Jurkat, Clone E6-1 (cell line): ENCODE measurements around the gene ALDH9A1.
"Not testable (repeated sequence)": the region's sequence is repeated elsewhere in the genome, so short reads cannot be mapped to it uniquely, and the experiment has no call there.

Experiments
- DNase-seq: peaks from one replicate; pipeline ENCODE4 v3.0.0-alpha.2; 2011; ENCODE audit warnings: low read depth, low spot score
- H3K4me3 ChIP-seq: 2 replicates; pipeline ENCODE4 v1.5.1; 2011; ENCODE audit warnings: mild to moderate bottlenecking, low read length, control low read depth, moderate library complexity

Gene ALDH9A1

DNA sequence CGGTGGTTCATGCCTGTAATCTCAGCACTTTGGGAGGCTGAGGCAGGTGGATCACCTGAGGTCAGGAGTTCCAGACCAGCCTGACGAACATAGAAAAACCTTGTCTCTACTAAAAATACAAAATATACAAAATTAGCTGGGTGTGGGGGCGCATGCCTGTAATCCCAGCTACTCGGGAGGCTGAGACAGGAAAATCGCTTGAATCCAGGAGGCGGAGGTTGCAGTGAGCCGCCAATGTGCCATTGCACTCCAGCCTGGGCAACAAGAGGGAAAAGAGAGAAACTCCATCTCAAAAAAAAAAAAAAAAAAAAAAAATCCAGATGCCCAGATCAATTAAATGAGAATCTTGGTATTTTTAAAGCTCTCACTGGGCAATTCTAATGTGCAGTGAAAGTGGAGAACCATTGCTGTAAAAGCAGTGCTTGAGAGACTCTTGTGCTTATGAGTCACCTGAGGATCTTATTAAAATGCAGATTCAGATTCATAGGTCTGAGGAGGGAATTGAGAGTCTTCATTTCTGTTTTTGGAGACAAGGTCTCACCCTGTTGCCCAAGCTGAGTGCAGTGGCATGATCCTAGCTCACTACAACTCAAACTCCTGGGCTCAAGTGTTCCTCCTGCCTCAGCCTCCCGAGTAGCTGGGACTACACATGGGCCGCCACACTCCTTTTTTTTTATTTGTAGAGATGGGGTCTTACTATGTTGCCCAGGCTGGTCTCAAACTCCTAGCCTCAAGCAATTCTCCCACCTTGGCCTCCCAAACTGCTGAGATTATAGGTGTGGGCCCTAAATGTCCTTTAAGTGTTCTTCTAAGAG is 39.4 kb downstream of the ALDH9A1 start:
- DNase-seq, H3K4me3 ChIP-seq: not testable (repeated sequence)

DNA sequence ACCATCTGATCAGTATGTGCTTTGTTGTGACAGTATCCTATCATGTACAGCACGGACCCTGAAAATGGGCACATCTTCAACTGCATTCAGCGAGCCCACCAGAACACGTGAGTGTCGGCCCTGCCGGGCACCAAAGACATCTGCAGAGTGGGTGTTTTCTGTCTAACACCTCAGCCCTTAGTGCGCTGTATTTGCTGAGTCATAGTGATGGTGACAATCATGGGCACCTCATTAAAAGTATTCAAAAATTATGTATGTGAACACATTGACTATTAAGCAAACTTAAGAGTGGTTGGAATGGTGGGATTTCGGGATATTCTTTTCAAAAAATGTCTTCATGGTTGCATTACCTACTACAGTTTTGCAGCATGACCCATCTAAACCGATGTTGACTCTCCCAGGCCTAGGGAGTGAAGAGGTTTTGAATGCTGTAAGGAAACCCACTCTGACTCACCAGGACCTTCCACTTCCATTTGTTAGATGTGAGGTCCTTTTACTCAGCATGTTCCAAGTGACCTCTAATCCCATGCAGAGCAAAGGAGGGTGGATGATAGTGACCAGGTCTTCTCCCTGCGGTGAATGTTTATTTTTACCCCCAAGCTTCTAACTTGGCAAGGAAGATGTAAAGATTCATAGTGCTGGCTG is 47.3 kb downstream of the ALDH9A1 start:
- no peak overlapping the region for H3K4me3 ChIP-seq
- DNase-seq = no peak

- DNase-seq = no peak
- no peak overlapping the region for H3K4me3 ChIP-seq
Observed at GRCh38 chr1:165648919-165649572, 49.3 kb downstream of the ALDH9A1 start.

- no peak for DNase-seq
- H3K4me3 ChIP-seq = no peak overlapping the region
Observed at GRCh38 chr1:165647970-165648369, 50.4 kb downstream of the ALDH9A1 start.

GRCh38 chr1:165647517-165647916 is 50.8 kb downstream of the ALDH9A1 start:
- H3K4me3 ChIP-seq = no peak overlapping the region
- DNase-seq = no peak

- DNase-seq = peak; percentile 10
- H3K4me3 ChIP-seq = no peak overlapping the region
Observed at GRCh38 chr1:165645654-165646366, 52.6 kb downstream of the ALDH9A1 start.

GRCh38 chr1:165644064-165644735 is 54.2 kb downstream of the ALDH9A1 start:
- no peak for DNase-seq
- no peak overlapping the region for H3K4me3 ChIP-seq

GRCh38 chr1:165641231-165641987 is 57.0 kb downstream of the ALDH9A1 start:
- DNase-seq = no peak
- no peak overlapping the region for H3K4me3 ChIP-seq

- H3K4me3 ChIP-seq = no peak overlapping the region
- DNase-seq = no peak
Observed at GRCh38 chr1:165639821-165640623, 58.3 kb downstream of the ALDH9A1 start.

DNA sequence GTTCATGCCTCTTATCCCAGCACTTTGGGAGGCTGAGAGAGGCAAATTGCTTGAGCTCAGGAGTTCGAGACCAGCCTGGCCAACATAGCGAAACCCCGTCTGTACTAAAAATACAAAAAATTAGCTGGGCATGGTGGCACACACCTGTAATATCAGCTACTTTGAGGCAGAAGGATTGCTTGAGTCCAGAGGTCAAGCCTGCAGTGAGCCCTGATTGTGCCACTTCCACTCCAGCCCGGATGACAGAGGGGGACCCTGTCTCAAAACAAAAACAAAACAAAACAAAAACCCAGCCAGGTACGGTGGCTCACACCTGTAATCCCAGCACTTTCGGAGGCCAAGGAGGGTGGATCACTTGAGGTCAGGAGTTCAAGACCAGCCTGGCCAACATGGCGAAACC is 60.2 kb downstream of the ALDH9A1 start:
- H3K4me3 ChIP-seq, DNase-seq: not testable (repeated sequence)

DNA sequence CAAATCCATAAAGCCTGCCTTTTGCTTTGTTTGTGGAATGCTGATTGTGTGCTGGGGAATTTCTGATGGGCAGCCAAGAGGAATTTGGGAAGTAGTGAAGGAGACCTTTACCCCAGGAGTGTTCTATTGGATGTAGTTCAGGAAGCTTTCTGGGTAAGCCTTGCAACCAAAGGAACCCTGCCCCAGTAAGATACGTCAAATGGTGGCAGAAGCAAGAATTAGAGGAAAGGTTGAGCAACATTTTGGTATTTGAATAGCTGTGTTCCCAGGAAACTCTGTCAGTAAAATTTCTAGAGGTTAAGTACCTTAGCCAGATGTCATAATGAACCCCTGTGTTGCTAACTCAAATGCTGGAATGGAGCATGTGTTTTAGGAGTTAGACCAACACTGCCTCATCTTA is 60.9 kb downstream of the ALDH9A1 start:
- no peak for DNase-seq
- H3K4me3 ChIP-seq = no peak overlapping the region

DNA sequence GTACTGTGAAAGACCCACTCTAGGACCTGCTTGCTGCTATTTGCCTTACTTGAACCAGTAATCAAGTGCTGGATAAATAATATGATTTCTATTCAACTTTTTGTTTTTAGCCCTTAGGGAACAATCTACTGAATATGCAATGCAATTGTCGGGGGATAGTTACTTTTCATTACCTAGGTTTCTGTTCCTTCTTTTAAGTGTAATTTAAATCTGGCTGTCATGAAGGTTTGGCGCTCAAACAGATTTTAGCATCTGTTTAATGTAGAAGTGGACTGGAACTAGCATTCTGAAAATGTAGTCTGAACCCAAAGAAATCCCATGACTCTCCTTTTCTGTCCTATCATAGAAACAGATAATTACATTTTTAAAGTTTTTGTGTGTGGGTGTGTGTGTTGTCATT is 62.5 kb downstream of the ALDH9A1 start:
- no peak for DNase-seq
- H3K4me3 ChIP-seq = no peak overlapping the region

DNA sequence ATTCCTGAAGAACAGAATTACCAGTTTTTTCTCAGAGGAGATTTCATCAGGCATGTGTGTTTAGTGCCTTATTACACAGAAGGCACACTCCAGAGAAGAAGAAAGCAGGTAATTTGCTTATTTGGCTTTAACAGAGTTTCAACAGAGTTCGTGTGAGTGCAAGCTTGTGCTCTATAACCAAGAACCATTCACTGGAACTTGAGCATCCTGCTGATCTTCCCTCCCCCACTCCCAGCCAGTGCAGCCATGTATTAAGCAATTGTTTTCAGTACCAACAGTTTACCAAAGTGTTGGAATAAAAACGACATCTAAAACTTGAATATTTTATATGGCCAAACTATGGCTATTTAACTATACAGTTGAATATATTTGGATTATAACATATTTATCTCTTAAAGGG is 63.0 kb downstream of the ALDH9A1 start:
- no peak overlapping the region for H3K4me3 ChIP-seq
- no peak for DNase-seq

DNA sequence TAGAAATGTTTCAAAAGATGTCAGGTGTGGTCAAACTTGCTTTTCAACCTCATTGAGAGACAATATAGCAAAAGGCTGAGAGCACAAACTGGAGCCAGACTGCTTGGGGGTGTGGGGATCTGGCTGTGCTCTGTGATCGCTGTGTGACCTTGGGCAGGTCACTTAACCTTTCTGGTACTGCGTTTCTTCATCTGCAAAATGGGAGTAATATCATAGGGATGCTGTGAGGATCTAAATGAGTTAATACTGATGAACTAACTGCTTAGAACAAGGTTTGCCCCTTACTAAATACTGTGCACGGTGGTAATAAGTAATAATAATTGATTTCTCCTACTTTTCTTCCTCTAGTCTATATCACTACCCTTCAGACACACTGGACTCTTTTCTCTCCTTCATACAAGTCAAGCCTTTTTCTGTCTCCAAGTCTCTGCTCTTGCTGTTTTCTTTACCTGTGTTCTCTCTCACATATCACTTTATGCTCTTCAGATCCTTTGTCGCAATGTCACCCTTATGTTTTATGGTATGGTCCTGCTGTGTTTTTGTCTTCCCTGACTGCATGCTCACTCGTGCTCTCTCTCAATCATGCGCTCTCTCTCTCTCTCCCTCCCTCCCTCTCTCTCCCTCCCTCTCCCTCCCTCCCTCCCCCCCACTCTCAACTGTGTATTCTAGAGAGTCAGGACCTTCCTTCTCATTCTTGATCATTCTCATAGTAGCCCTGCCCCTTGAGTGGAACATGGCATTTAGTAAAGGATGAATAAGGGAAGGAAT is 64.0 kb downstream of the ALDH9A1 start:
- no peak for DNase-seq
- H3K4me3 ChIP-seq = no peak overlapping the region

GRCh38 chr1:165633614-165634013 is 64.7 kb downstream of the ALDH9A1 start:
- DNase-seq = no peak
- H3K4me3 ChIP-seq = no peak overlapping the region

GRCh38 chr1:165632491-165632890 is 65.9 kb downstream of the ALDH9A1 start:
- no peak overlapping the region for H3K4me3 ChIP-seq
- DNase-seq = no peak

GRCh38 chr1:165632152-165632469 is 66.3 kb downstream of the ALDH9A1 start:
- no peak for DNase-seq
- H3K4me3 ChIP-seq = no peak overlapping the region; the same call in 1 of the 2 replicates
